ENCODE measurements around the gene PPP2R1A. TPM values are rescaled to one million over a fixed set of nuclear protein-coding genes. Genes with fewer than 3 reads are reported as not detected.
"Not testable (repeated sequence)": the region's sequence is repeated elsewhere in the genome, so short reads cannot be mapped to it uniquely, and the experiment has no call there.

PPP2R1A gene
- total RNA-seq, 1 donor from 2014 or later, result 422 TPM

DNA sequence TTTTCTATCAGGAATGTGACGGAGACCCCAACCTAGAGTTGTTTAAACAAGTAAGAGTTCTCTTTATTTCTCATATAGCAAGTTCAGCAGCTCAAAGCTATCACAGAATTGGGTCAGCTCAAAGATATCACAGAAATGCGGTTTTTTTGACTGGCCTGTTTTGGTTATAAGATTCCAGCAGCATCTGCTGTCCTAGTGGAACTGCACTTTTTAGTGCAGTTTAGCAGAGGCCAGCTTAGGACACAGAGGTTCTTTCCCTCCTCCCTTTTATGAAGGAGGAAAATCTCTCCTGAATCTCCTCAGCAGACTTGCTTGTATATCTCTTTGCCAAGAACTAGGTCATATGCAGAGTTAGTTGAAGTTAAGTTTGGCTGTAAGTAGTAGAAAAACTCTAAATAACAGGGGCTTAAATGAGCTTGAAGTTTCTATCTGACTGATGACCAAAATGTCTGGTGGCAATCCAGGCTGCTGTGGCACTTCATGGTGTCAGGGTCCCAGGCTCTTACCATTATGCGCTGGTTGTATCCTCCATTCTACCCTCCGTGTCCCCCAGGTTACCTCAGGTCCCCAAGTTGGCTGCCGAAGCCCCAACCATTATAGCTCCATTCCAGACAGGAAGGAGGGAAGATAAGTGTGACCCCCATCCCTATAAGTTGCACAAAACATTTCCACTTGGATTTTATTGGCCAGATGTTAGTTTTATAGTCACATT lies 6.6 kb downstream of the PPP2R1A start:
- Mint-ChIP-seq H3K4me1 (peaks cover 25% of the 10 kb centered on the region), H3K4me3 (no peak overlapping the region), H3K36me3 (ENCODE audit: low read depth) (peaks cover 16% of the 10 kb centered on the region), H3K27me3 (ENCODE audit: low read depth) (no peaks in the 10 kb centered on the region), H3K27ac (ENCODE audit: unreplicated experiment) (no peak overlapping the region), H3K9me3 (no peaks in the 10 kb centered on the region)
- TF ChIP-seq, protein P1, sequence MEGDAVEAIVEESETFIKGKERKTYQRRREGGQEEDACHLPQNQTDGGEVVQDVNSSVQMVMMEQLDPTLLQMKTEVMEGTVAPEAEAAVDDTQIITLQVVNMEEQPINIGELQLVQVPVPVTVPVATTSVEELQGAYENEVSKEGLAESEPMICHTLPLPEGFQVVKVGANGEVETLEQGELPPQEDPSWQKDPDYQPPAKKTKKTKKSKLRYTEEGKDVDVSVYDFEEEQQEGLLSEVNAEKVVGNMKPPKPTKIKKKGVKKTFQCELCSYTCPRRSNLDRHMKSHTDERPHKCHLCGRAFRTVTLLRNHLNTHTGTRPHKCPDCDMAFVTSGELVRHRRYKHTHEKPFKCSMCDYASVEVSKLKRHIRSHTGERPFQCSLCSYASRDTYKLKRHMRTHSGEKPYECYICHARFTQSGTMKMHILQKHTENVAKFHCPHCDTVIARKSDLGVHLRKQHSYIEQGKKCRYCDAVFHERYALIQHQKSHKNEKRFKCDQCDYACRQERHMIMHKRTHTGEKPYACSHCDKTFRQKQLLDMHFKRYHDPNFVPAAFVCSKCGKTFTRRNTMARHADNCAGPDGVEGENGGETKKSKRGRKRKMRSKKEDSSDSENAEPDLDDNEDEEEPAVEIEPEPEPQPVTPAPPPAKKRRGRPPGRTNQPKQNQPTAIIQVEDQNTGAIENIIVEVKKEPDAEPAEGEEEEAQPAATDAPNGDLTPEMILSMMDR (conservative IDR thresholded peaks at IDR 0.05), result no peak
- DNase-seq (ENCODE audit: low read depth, low spot score), result no peak

DNA sequence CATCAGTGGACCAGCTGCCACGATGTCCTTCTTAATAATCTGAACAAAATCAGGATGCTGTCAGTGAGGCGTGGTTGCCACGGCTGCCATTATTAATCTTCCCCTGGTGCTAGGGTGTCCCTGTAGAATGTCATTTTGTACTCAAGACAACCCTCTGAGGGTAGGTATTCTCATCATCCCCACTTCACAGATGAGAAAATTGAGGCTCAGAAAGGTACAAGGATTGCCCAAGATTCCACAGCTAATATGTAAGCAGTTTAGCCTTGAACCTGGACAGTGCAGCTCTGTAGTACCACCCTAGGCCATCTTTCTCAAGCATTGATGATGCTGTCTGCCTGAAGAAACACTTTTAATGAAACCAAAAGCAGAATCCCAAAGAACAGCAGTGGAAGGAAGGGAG lies 8.1 kb downstream of the PPP2R1A start:
- Mint-ChIP-seq H3K9me3 (no peaks in the 10 kb centered on the region), H3K27ac (ENCODE audit: unreplicated experiment) (no peak overlapping the region), H3K4me1 (peaks cover 9% of the 10 kb centered on the region), H3K36me3 (ENCODE audit: low read depth) (peaks cover 13% of the 10 kb centered on the region), H3K4me3 (no peak overlapping the region), H3K27me3 (ENCODE audit: low read depth) (no peaks in the 10 kb centered on the region)
- no peak for DNase-seq (ENCODE audit: low read depth, low spot score)
- TF ChIP-seq, protein P1 (conservative IDR thresholded peaks at IDR 0.05), result no peak

DNA sequence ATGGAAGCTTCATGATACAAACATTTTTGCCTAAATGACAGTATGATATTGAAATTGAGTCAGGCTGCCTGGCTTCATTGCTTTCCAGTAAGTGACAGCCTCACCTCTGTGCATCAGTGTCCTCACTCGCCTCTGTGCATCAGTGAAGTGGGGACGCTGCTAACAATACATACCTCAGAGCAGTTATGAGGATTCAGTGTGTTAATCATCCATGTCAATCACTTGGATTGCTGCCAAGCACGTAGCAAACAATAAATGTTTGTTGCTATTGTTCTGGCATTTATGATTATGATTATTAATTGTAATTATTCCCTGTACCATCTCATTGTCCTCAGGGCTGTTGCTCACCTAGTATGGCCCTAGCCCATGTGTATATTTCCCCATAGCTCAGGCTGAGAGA lies 8.8 kb downstream of the PPP2R1A start:
- Mint-ChIP-seq H3K27ac (ENCODE audit: unreplicated experiment) (no peak overlapping the region), H3K36me3 (ENCODE audit: low read depth) (peaks cover 16% of the 10 kb centered on the region), H3K9me3 (no peaks in the 10 kb centered on the region), H3K4me3 (no peak overlapping the region), H3K4me1 (peaks cover 7% of the 10 kb centered on the region), H3K27me3 (ENCODE audit: low read depth) (no peaks in the 10 kb centered on the region)
- no peak for DNase-seq (ENCODE audit: low read depth, low spot score)
- TF ChIP-seq, protein P1 (conservative IDR thresholded peaks at IDR 0.05), result no peak

DNA sequence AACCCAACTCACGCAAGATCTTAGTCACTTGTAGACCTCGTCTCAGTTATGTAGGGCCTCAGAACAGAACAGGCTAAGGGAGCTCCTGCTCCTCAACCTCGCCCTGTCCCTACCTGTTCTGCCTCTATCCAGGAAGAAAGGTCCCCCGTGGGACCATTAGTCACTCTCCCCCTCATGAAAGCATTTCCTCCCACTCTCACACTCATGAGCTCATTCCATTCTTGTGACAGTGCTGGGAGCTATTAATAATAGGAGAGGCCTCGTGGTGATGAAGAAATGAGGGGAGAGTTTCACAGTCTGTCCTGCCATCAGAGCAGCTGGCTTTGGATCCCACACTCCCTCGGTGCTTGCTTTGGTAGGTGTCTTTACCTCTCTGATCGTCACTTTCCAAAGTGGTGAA lies 10.2 kb downstream of the PPP2R1A start:
- Mint-ChIP-seq H3K27ac (ENCODE audit: unreplicated experiment) (no peak overlapping the region), H3K36me3 (ENCODE audit: low read depth) (peaks cover 15% of the 10 kb centered on the region), H3K4me3 (no peak overlapping the region), H3K9me3 (no peaks in the 10 kb centered on the region), H3K27me3 (ENCODE audit: low read depth) (no peaks in the 10 kb centered on the region), H3K4me1 (no peaks in the 10 kb centered on the region)
- TF ChIP-seq, protein P1 (conservative IDR thresholded peaks at IDR 0.05), result no peak
- no peak for DNase-seq (ENCODE audit: low read depth, low spot score)

DNA sequence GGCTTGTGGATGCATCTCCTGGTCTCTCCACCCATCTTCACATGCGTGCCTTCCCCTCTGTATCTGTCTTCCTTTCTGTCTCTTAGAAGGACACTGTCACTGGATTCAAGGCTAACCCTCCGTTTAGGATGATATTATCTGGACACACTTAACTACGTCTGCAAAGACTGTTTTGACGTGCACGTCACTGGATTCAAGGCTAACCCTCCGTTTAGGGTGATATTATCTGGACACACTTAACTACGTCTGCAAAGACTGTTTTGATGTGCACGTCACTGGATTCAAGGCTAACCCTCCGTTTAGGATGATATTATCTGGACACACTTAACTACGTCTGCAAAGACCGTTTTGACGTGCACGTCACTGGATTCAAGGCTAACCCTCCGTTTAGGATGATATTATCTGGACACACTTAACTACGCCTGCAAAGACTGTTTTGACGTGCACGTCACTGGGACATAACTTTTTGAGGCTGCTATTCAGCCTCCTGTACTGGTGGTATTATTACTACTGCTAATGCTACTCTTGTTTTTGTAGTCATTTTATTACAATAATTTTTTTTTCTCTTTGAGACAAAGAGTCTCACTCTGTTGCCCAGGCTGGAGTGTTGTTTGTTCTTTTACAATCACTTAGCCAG lies 11.0 kb downstream of the PPP2R1A start:
- peaks cover 15% of the 10 kb centered on the region for H3K36me3 Mint-ChIP-seq (ENCODE audit: low read depth)
- H3K4me1 Mint-ChIP-seq, result not testable (repeated sequence)

DNA sequence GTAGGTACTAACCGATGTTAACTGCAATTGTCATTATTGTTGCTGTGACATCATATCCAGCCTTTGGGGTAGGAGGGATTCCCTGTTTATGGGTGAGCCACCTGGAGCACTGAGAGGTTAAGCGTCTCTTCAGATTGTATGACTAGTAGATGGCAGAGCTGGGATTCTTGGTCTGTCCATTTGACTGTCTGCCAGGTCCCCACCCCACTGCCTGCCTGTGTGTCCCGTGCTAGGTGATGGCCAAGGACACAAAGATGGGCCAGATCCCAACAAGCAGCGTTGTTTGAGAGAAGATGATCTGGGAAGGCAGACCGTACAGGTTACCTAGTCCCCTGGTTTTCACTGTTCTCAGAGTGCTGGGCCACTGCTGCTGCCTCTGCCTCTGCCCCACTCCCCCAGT lies 16.6 kb downstream of the PPP2R1A start:
- H3K4me3 Mint-ChIP-seq, result no peak overlapping the region
- DNase-seq (ENCODE audit: low read depth, low spot score), result no peak
- TF ChIP-seq, protein P1 (conservative IDR thresholded peaks at IDR 0.05), result no peak
- no peaks in the 10 kb centered on the region for H3K9me3 Mint-ChIP-seq
- H3K27ac Mint-ChIP-seq (ENCODE audit: unreplicated experiment), result no peak overlapping the region
- no peaks in the 10 kb centered on the region for H3K27me3 Mint-ChIP-seq (ENCODE audit: low read depth)
- H3K36me3 Mint-ChIP-seq (ENCODE audit: low read depth), result peaks cover 21% of the 10 kb centered on the region
- H3K4me1 Mint-ChIP-seq, result no peaks in the 10 kb centered on the region

More for the DNA sequence above, 11.0 kb downstream of the PPP2R1A start:
- not testable (repeated sequence) for H3K4me3 Mint-ChIP-seq; H3K27me3 Mint-ChIP-seq (ENCODE audit: low read depth); H3K9me3 Mint-ChIP-seq; H3K27ac Mint-ChIP-seq (ENCODE audit: unreplicated experiment); DNase-seq (ENCODE audit: low read depth, low spot score)

Measured in neural crest cell (in vitro differentiated cells).